Mesodermal cell (in vitro differentiated cells): Measurements from ENCODE around the gene LDAH.

Experiments used
- H3K27ac ChIP-seq: 2 replicates; pipeline ENCODE4 v1.7.0; 2013; ENCODE audit warnings: mild to moderate bottlenecking, low read depth, low read length, moderate library complexity; ENCODE audit not compliant: severe bottlenecking
- H3K36me3 ChIP-seq: 2 replicates; pipeline ENCODE4 v1.7.1; 2013; ENCODE audit warnings: mild to moderate bottlenecking, low read length, moderate library complexity; ENCODE audit not compliant: control insufficient read depth, insufficient read depth
- H3K4me1 ChIP-seq: one replicate; pipeline ENCODE4 v1.7.1; 2013; ENCODE audit warnings: mild to moderate bottlenecking, low read length; ENCODE audit not compliant: insufficient read depth, control insufficient read depth, poor library complexity, severe bottlenecking
- H3K4me3 ChIP-seq: 2 replicates; pipeline ENCODE4 v1.7.0; 2013; ENCODE audit warnings: low read length, control low read depth, mild to moderate bottlenecking; ENCODE audit not compliant: insufficient read depth, poor library complexity, severe bottlenecking; ENCODE audit errors: extremely low read depth
- H3K9me3 ChIP-seq: 2 replicates; pipeline ENCODE4 v1.7.1; 2013; ENCODE audit warnings: mild to moderate bottlenecking, low read length, moderate library complexity; ENCODE audit not compliant: control insufficient read depth
- WGBS, 2 experiments: methylation state at CpG; one replicate each; pipeline ENCODE4 v1.1.5; 2013; ENCODE audit warnings: missing lambda C conversion rate in 2 of 2; ENCODE audit not compliant: insufficient coverage in 2 of 2; 5-methylcytosine and 5-hydroxymethylcytosine counted together

The LDAH gene

GRCh38 chr2:20660506-20661420 is 162.1 kb downstream of the LDAH start:
- no peak overlapping the region for H3K27ac ChIP-seq
- H3K36me3 ChIP-seq, result no peaks in the 10 kb centered on the region
- WGBS, 2 experiments, result 67 to 74% methylated on average over 7 to 8 of the region's 8 CpGs
- H3K4me3 ChIP-seq, result no peak overlapping the region
- H3K4me1 ChIP-seq, result no peaks in the 10 kb centered on the region
- H3K9me3 ChIP-seq, result no peaks in the 10 kb centered on the region

GRCh38 chr2:20657522-20658235 is 165.2 kb downstream of the LDAH start:
- Histone ChIP-seq H3K36me3 (no peaks in the 10 kb centered on the region), H3K4me3 (no peak overlapping the region), H3K9me3 (no peaks in the 10 kb centered on the region), H3K4me1 (no peaks in the 10 kb centered on the region), H3K27ac (no peak overlapping the region)
- whole genome bisulfite sequencing, 2 experiments, result 80 to 88% methylated on average over 1 to 2 of the region's 4 CpGs

GRCh38 chr2:20656561-20656960 is 166.3 kb downstream of the LDAH start:
- Histone ChIP-seq H3K36me3 (no peaks in the 10 kb centered on the region), H3K4me3 (no peak overlapping the region), H3K9me3 (no peaks in the 10 kb centered on the region), H3K27ac (no peak overlapping the region), H3K4me1 (peaks cover 6% of the 10 kb centered on the region)
- WGBS, 2 experiments, result 75 to 87% methylated on average over 5 to 7 of the region's 7 CpGs

GRCh38 chr2:20654535-20654813 is 168.4 kb downstream of the LDAH start:
- Histone ChIP-seq H3K9me3 (no peaks in the 10 kb centered on the region), H3K36me3 (no peaks in the 10 kb centered on the region), H3K4me1 (peaks cover 12% of the 10 kb centered on the region), H3K4me3 (no peak overlapping the region), H3K27ac (no peak overlapping the region)
- no CpG with 5 or more reads among the region's 2 CpGs for WGBS, 2 experiments

- Histone ChIP-seq H3K9me3 (no peaks in the 10 kb centered on the region), H3K4me3 (no peak overlapping the region), H3K27ac (no peak overlapping the region), H3K4me1 (peaks cover 13% of the 10 kb centered on the region), H3K36me3 (no peaks in the 10 kb centered on the region)
- WGBS, 2 experiments, result 82 to 92% methylated on average over 3 to 5 of the region's 7 CpGs
Measured at GRCh38 chr2:20653695-20654534, 169.0 kb downstream of the LDAH start.

GRCh38 chr2:20652673-20653575 is 170.0 kb downstream of the LDAH start:
- H3K27ac ChIP-seq, result no peak overlapping the region
- 88 to 97% methylated on average over 10 to 11 of the region's 11 CpGs for WGBS, 2 experiments
- no peaks in the 10 kb centered on the region for H3K9me3 ChIP-seq
- H3K36me3 ChIP-seq, result no peaks in the 10 kb centered on the region
- peaks cover 13% of the 10 kb centered on the region for H3K4me1 ChIP-seq
- H3K4me3 ChIP-seq, result no peak overlapping the region

- H3K36me3 ChIP-seq, result no peaks in the 10 kb centered on the region
- WGBS, 2 experiments, result 95% methylated on average over 5 of the region's 7 CpGs
- H3K9me3 ChIP-seq, result no peaks in the 10 kb centered on the region
- H3K4me3 ChIP-seq, result no peak overlapping the region
- peaks cover 13% of the 10 kb centered on the region for H3K4me1 ChIP-seq
- H3K27ac ChIP-seq, result no peak overlapping the region
Measured at GRCh38 chr2:20652141-20652540, 170.8 kb downstream of the LDAH start.

- 77 to 94% methylated on average over 2 to 5 of the region's 7 CpGs for WGBS, 2 experiments
- H3K4me1 ChIP-seq, result peaks cover 13% of the 10 kb centered on the region
- peak overlapping the region; percentile 76 for H3K4me3 ChIP-seq
- no peaks in the 10 kb centered on the region for H3K36me3 ChIP-seq
- H3K27ac ChIP-seq, result no peak overlapping the region
- H3K9me3 ChIP-seq, result no peaks in the 10 kb centered on the region
Measured at GRCh38 chr2:20651731-20652099, 171.2 kb downstream of the LDAH start.

- Histone ChIP-seq H3K27ac (peak within 1 kb of the TSS; percentile 67), H3K36me3 (no peaks in the 10 kb centered on the region), H3K4me3 (peak within 1 kb of the TSS; percentile 76), H3K9me3 (no peaks in the 10 kb centered on the region), H3K4me1 (peaks cover 13% of the 10 kb centered on the region)
- WGBS, 2 experiments, result 3% methylated on average over 66 to 68 of the region's 72 CpGs
Measured at GRCh38 chr2:20650877-20651730, 171.8 kb downstream of the LDAH start, which contains the start of gene HS1BP3. Gene HS1BP3, minus strand, starts transcription at chr2:20651098. Its CDS starts 35 bp downstream, at chr2:20651063.
